ENCODE results near the gene SCAP. TPM values are rescaled to one million over a fixed set of nuclear protein-coding genes. Genes with fewer than 3 reads are reported as not detected.
A peak's percentile ranks its signal among the peaks of the same experiment; 100 is the strongest.

SCAP gene
- total and polyA plus RNA-seq, 2 of the 13 experiments (the other 11 are each of a cell fraction or from before 2014, with no cell fraction given) = 40.4 to 53.3 TPM

- no peak for TF ChIP-seq HMGXB3 (CRISPR knock-in tag; IDR thresholded peaks at IDR 0.05; ENCODE audit: borderline replicate concordance)
- TF ChIP-seq ZNF569 (CRISPR knock-in tag; IDR thresholded peaks at IDR 0.05; ENCODE audit: borderline replicate concordance) = no peak
- 0 out of 2 replicates have a peak, but pooled peaks have one; percentile 26 for TF ChIP-seq ZNF383 (CRISPR knock-in tag; IDR thresholded peaks at IDR 0.05; ENCODE audit: borderline replicate concordance)
- 0 out of 2 replicates have a peak, but pooled peaks have one; percentile 14 for TF ChIP-seq FOXC1 (CRISPR knock-in tag; IDR thresholded peaks at IDR 0.05; ENCODE audit: borderline replicate concordance)
- no peak for TF ChIP-seq RNF2 (conservative IDR thresholded peaks at IDR 0.05; ENCODE audit: low read depth)
- TF ChIP-seq ZNF510 (CRISPR knock-in tag; IDR thresholded peaks at IDR 0.05; ENCODE audit: low read depth) = 0 out of 2 replicates have a peak, but pooled peaks have one; percentile 5
- TF ChIP-seq ZNF468 (CRISPR knock-in tag; IDR thresholded peaks at IDR 0.05) = no peak
- 0 out of 2 replicates have a peak, but pooled peaks have one; percentile 27 for TF ChIP-seq ZNF530 (CRISPR knock-in tag; IDR thresholded peaks at IDR 0.05; ENCODE audit: low read depth)
- TF ChIP-seq ZNF850 (CRISPR knock-in tag; conservative IDR thresholded peaks at IDR 0.05) = 0 out of 2 replicates have a peak, but pooled peaks have one; percentile 19
- TF ChIP-seq ZNF781 (CRISPR knock-in tag; IDR thresholded peaks at IDR 0.05; ENCODE audit: borderline replicate concordance, not compliant biosample characterization) = no peak
- no peak for TF ChIP-seq THRA (CRISPR knock-in tag; IDR thresholded peaks at IDR 0.05; ENCODE audit: borderline replicate concordance)
- TF ChIP-seq TGIF2 (CRISPR knock-in tag; IDR thresholded peaks at IDR 0.05) = no peak
- 0 out of 2 replicates have a peak, but pooled peaks have one; percentile 11 for TF ChIP-seq ZNF747 (CRISPR knock-in tag; IDR thresholded peaks at IDR 0.05; ENCODE audit: borderline replicate concordance)
- TF ChIP-seq GABPB1 (CRISPR knock-in tag; IDR thresholded peaks at IDR 0.05) = no peak
- peak; percentile 25; the same call in 1 of the 2 replicates for TF ChIP-seq ZNF724P (CRISPR knock-in tag; IDR thresholded peaks at IDR 0.05; ENCODE audit: borderline replicate concordance)
- no peak for TF ChIP-seq ZNF329 (CRISPR knock-in tag; IDR thresholded peaks at IDR 0.05; ENCODE audit: low read depth)
- no peak for TF ChIP-seq ZNF460 (CRISPR knock-in tag; IDR thresholded peaks at IDR 0.05; ENCODE audit: borderline replicate concordance)
- TF ChIP-seq ZNF629 (CRISPR knock-in tag; conservative IDR thresholded peaks at IDR 0.05) = no peak
- TF ChIP-seq ZNF121 (CRISPR knock-in tag; IDR thresholded peaks at IDR 0.05) = 0 out of 2 replicates have a peak, but pooled peaks have one; percentile 5
- TF ChIP-seq SETDB1 (CRISPR knock-in tag; IDR thresholded peaks at IDR 0.05; ENCODE audit: borderline replicate concordance) = 0 out of 2 replicates have a peak, but pooled peaks have one; percentile 37
Observed at GRCh38 chr3:47512416-47513124, 36.8 kb upstream of the SCAP start (continued).

Data from HepG2 (cell line).